Osteocyte (in vitro differentiated cells): Measurements from ENCODE around the gene HAAO. TPM values are rescaled to one million over a fixed set of nuclear protein-coding genes. Genes with fewer than 3 reads are reported as not detected.

Experiments used
- DNase-seq: peaks from one replicate; pipeline ENCODE4 v3.0.0; 2021; ENCODE audit warnings: mixed read lengths; ENCODE audit not compliant: unreplicated experiment; ENCODE audit errors: extremely low spot score
- H3K27ac Mint-ChIP-seq: one replicate; pipeline ENCODE4 v1.8.0; 2021; ENCODE audit warnings: mild to moderate bottlenecking, mixed read lengths; ENCODE audit not compliant: unreplicated experiment
- H3K27me3 Mint-ChIP-seq: one replicate; pipeline ENCODE4 v1.8.0; 2021; ENCODE audit warnings: mixed read lengths; ENCODE audit not compliant: unreplicated experiment
- H3K36me3 Mint-ChIP-seq: one replicate; pipeline ENCODE4 v1.8.0; 2021; ENCODE audit warnings: mixed read lengths; ENCODE audit not compliant: unreplicated experiment
- H3K4me1 Mint-ChIP-seq: one replicate; pipeline ENCODE4 v1.8.0; 2021; ENCODE audit warnings: mixed read lengths; ENCODE audit not compliant: unreplicated experiment
- H3K4me3 Mint-ChIP-seq: one replicate; pipeline ENCODE4 v1.8.0; 2021; ENCODE audit warnings: mild to moderate bottlenecking, moderate library complexity, mixed read lengths; ENCODE audit not compliant: unreplicated experiment
- H3K9me3 Mint-ChIP-seq: one replicate; pipeline ENCODE4 v1.8.0; 2021; ENCODE audit warnings: mixed read lengths; ENCODE audit not compliant: unreplicated experiment
- total RNA-seq: library from RNA; stranded (reverse); gene quantifications from 2 replicates; pipeline ENCODE4 v1.2.1, GENCODE V29; 2021
- TF ChIP-seq, protein P1 (sequence below): fragments of 200-600 bp; sonication (generic); IDR thresholded peaks from 2 replicates; pipeline ENCODE4 v1.5.0; 2021; ENCODE audit warnings: antibody characterized with exemption, mild to moderate bottlenecking, moderate library complexity

The HAAO gene
- total RNA-seq, 1 donor from 2014 or later = 1.1 TPM

DNA sequence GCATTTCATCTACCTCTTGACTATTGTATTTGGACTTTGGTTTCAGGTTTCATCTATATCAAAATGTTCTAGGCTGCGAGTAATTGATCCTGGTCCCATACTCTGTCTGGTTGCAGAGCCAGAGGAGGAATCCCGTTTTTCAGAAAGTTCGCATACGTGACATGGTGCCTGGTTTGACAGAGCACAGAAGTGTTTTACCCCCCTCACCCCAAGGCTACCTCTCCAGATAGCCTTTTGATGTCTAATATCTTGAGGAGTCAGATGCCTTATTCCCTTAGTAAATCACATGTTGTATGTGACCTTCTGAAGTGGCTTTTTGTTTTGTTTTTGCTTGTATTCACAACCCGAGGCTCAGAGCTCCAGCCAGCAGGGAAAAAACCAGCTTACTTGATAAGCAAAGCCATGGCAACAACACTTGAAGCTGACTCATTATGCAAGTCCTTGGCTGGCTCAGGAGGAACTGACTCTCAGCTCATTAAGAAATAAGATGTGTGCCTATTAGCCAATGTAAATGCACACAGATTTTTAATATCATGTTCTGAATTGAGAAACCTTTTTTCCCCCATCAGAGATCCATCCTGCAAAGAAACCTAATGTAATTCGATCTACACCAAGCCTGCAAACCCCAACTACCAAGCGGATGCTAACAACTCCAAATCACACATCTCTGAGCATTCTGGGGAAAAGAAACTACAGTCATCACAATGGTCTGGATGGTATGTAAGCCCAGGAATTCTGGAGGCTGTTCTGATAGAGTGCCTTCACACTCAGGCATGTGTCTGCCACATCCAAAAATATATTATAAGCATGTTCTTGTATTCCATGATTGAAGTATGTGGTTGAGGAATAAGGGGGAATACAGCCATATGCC lies 69.8 kb downstream of the HAAO start:
- peaks cover 4% of the 10 kb centered on the region for H3K36me3 Mint-ChIP-seq
- peak overlapping the region; percentile 12 for H3K27ac Mint-ChIP-seq
- H3K9me3 Mint-ChIP-seq = no peaks in the 10 kb centered on the region
- no peaks in the 10 kb centered on the region for H3K4me1 Mint-ChIP-seq
- H3K4me3 Mint-ChIP-seq = no peak overlapping the region
- TF ChIP-seq, protein P1, sequence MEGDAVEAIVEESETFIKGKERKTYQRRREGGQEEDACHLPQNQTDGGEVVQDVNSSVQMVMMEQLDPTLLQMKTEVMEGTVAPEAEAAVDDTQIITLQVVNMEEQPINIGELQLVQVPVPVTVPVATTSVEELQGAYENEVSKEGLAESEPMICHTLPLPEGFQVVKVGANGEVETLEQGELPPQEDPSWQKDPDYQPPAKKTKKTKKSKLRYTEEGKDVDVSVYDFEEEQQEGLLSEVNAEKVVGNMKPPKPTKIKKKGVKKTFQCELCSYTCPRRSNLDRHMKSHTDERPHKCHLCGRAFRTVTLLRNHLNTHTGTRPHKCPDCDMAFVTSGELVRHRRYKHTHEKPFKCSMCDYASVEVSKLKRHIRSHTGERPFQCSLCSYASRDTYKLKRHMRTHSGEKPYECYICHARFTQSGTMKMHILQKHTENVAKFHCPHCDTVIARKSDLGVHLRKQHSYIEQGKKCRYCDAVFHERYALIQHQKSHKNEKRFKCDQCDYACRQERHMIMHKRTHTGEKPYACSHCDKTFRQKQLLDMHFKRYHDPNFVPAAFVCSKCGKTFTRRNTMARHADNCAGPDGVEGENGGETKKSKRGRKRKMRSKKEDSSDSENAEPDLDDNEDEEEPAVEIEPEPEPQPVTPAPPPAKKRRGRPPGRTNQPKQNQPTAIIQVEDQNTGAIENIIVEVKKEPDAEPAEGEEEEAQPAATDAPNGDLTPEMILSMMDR = no peak
- no peaks in the 10 kb centered on the region for H3K27me3 Mint-ChIP-seq
- no peak for DNase-seq

DNA sequence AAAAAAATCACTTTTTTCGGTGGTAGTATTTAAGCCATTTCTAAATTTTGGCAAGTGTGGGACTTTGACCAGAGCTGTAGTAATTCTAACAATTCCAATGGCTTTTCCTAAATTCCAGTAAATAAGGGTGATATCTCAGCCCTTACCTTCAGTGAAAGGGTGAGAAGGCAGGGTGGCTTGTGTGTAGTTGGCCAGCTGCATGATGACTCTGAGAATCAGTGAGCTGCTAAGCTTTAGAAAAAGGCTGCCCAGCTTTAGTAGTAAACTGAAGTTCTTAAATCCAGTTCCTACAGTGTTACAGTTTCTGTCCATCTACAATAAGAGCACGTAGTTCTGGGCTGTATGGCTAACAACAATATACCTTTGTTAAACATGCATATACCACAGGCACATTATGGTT lies 70.5 kb downstream of the HAAO start:
- no peaks in the 10 kb centered on the region for H3K4me1 Mint-ChIP-seq
- H3K27ac Mint-ChIP-seq = no peak overlapping the region
- H3K9me3 Mint-ChIP-seq = no peaks in the 10 kb centered on the region
- H3K36me3 Mint-ChIP-seq = no peaks in the 10 kb centered on the region
- no peaks in the 10 kb centered on the region for H3K27me3 Mint-ChIP-seq
- TF ChIP-seq, protein P1 = no peak
- DNase-seq = no peak
- no peak overlapping the region for H3K4me3 Mint-ChIP-seq

Other genes starting within 250 kb of the HAAO start
- 49.2 and 49.3 TPM in 2 replicates for gene MTA3, start 224.0 kb downstream of the HAAO start, total RNA-seq
- gene OXER1, start 28.4 kb downstream of the HAAO start, total RNA-seq = not detected in 2 replicates